Stimulated activated naive CD8-positive, alpha-beta T cell treated with anti-CD3 and anti-CD28 coated beads, Interleukin-15, amount 100 ng/mL, for 72 hours (primary cell): ENCODE results near the gene ARID4A.
"Not testable (repeated sequence)": the region's sequence is repeated elsewhere in the genome, so short reads cannot be mapped to it uniquely, and the experiment has no call there.

Experiments
- ATAC-seq: fragments of 150-1000 bp; cut with Tn5 transposase; 2 replicates; pipeline ENCODE4 v1.10.0; 2021; ENCODE audit warnings: mild to moderate bottlenecking, moderate library complexity
- DNase-seq, 2 donors: peaks; one replicate each; pipeline ENCODE4 v3.0.0; 2021 to 2022
- H3K27ac Mint-ChIP-seq, 2 donors: one replicate each; pipeline ENCODE4 v1.8.0; 2022; ENCODE audit warnings: mild to moderate bottlenecking in 2 of 2, mixed read lengths in 2 of 2, moderate library complexity in 2 of 2
- H3K27me3 Mint-ChIP-seq: one replicate; pipeline ENCODE4 v1.8.0; 2022; ENCODE audit warnings: mixed read lengths
- H3K4me1 Mint-ChIP-seq: one replicate; pipeline ENCODE4 v1.8.0; 2022; ENCODE audit warnings: mild to moderate bottlenecking, mixed read lengths
- H3K4me3 Mint-ChIP-seq, 2 donors: one replicate each; pipeline ENCODE4 v1.8.0; 2022; ENCODE audit warnings: mild to moderate bottlenecking in 2 of 2, mixed read lengths in 2 of 2, moderate library complexity in 1 of 2
- H3K9me3 Mint-ChIP-seq, 2 donors: one replicate each; pipeline ENCODE4 v1.8.0; 2022; ENCODE audit warnings: mixed read lengths in 2 of 2

Gene ARID4A

GRCh38 chr14:58376791-58377190, 78.4 kb downstream of the ARID4A start:
- Mint-ChIP-seq H3K27ac (no peak overlapping the region), H3K4me3 (no peak overlapping the region), H3K27me3 (no peaks in the 10 kb centered on the region)

GRCh38 chr14:58390830-58391229, 92.5 kb downstream of the ARID4A start:
- no peak overlapping the region for H3K4me3 Mint-ChIP-seq
- no peak for DNase-seq
- no peaks in the 10 kb centered on the region for H3K27me3 Mint-ChIP-seq
- ATAC-seq = no peak
- peaks cover 6% of the 10 kb centered on the region for H3K4me1 Mint-ChIP-seq
- no peaks in the 10 kb centered on the region for H3K9me3 Mint-ChIP-seq
- no peak overlapping the region for H3K27ac Mint-ChIP-seq

More at GRCh38 chr14:58376791-58377190, 78.4 kb downstream of the ARID4A start:
- Mint-ChIP-seq H3K4me1 (no peaks in the 10 kb centered on the region), H3K9me3 (no peaks in the 10 kb centered on the region)
- DNase-seq (no peak), ATAC-seq (no peak)

- H3K4me1 Mint-ChIP-seq = peaks cover 12% of the 10 kb centered on the region
Measured at GRCh38 chr14:58395562-58395811, 97.1 kb downstream of the ARID4A start.

DNA sequence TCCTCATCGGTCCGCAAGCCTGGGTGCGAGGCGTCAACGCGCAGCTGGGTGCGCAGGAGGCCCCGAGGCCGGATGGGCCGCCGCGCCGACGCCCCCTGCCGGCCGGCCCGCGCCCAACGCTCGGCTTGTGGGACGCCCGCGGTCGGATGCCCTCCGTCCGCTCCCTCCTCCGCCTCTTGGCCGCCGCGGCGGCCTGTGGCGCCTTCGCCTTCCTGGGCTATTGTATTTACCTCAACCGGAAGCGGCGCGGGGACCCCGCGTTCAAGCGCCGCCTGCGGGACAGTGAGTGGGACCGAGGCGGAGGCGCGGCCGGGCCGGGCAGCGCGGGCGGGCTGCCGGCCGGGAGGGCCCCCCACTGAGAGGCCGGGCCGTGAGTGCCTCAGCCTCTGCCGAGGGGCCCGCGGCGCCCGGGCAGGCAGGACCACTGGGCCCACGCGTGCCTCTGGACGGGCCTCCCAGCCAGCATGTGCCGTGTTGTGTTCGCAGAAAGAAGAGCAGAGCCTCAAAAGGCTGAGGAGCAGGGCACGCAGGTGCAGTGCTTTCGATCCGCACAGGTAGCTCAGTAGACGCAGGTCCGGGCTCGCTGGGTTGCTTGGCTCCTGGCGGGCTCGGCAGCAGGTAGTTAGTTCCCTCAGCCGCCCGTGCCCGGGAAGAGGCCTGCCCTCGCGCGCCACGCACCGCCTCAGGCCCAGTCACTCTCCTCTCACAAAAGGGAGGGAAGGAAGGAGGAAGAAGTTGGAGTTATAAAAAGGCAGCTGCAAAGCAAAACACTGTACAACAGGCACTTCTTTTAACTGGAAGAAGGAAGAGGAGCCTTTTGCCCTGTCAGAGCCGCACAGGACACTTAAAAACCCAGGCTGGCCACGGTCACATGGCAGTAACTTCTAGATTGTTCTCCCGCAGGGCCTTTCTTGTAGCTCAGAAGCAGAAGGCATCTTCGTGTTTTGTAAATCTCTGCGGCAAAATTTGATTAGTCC, 97.7 kb downstream of the ARID4A start, which contains the start of gene TOMM20L:
TSS of gene TOMM20L (plus strand) at position 119 of the 977 bp plus-strand sequence. CDS start at position 147, 28 bp downstream.
- peaks cover 12% of the 10 kb centered on the region for H3K4me1 Mint-ChIP-seq
- H3K27ac Mint-ChIP-seq = peak within 1 kb of the TSS; percentile 69 to 95
- H3K27me3 Mint-ChIP-seq = no peaks in the 10 kb centered on the region
- DNase-seq (peak; percentile 81 to 85), ATAC-seq (peak; percentile 94)
- H3K4me3 Mint-ChIP-seq = peak within 1 kb of the TSS; percentile 79 to 88
- no peaks in the 10 kb centered on the region for H3K9me3 Mint-ChIP-seq

More at GRCh38 chr14:58395562-58395811, 97.1 kb downstream of the ARID4A start:
- no peaks in the 10 kb centered on the region for H3K9me3 Mint-ChIP-seq
- peak overlapping the region; percentile 67 to 69 for H3K27ac Mint-ChIP-seq
- peak overlapping the region; percentile 74 to 88 for H3K4me3 Mint-ChIP-seq
- DNase-seq (no peak), ATAC-seq (no peak)
- no peaks in the 10 kb centered on the region for H3K27me3 Mint-ChIP-seq

DNA sequence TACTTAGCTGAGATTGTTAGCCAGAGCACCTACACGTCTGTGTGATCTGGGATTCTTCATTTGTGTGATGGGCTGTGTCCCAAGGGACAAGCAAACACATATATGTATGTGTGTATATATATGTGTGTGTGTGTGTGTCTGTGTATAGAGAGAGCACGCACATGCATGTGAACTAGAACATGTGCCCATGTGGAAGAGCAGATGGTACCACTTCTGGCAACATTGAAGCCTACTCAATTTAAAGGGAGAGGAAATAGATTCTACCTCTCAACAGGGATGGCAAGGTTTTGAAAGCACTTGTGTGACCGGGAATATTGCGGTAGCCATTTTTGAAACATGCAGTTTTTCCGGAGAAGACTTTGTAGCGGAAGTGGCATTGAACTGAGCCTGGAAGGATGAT, 98.8 kb downstream of the ARID4A start:
- Mint-ChIP-seq H3K9me3 (no peaks in the 10 kb centered on the region), H3K4me3 (peak overlapping the region in 1 of 2 donors; percentile 48), H3K27ac (no peak overlapping the region), H3K4me1 (peaks cover 12% of the 10 kb centered on the region), H3K27me3 (no peaks in the 10 kb centered on the region)
- ATAC-seq (no peak), DNase-seq (no peak)

DNA sequence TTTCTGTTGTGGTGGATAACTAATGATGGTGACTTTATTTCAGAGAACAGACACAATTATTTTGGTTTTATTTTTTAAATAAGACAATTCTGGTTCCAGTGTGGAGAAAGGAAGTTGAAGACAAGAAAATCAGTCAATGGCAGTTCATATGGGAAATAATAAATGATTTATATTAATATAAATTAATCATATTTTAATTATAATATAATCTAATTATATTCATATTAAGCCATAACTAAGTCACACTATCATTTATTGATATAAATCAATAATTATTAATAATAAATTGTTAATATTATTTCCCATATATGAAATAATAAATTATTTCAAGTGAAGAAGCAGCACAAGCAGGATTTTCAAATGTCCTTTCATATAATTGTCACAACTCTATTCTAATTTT, 100.1 kb downstream of the ARID4A start:
- Mint-ChIP-seq H3K27me3 (no peaks in the 10 kb centered on the region), H3K9me3 (no peaks in the 10 kb centered on the region), H3K4me3 (no peak overlapping the region), H3K4me1 (peaks cover 12% of the 10 kb centered on the region), H3K27ac (peak overlapping the region in 1 of 2 donors; percentile 42)
- no peak for DNase-seq
- ATAC-seq = no peak

DNA sequence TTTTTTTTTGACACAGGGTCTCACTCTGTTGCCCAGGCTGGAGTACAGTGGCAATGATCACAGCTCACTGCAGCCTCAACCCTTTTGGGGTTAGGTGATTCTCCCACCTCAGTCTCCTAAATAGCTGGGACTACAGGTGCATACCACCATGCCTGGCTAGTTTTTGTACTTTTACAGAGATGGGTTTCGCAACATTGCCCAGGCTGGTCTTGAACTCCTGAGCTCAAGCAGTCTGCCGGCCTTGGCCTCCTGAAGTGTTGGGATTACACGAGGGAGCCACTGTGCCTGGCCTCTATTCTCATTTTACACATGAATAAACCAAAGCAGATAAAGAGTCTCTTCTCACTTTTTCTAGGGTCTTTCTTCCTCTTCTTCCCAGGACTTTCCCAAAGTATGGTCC, 100.5 kb downstream of the ARID4A start:
- no peaks in the 10 kb centered on the region for H3K9me3 Mint-ChIP-seq
- ATAC-seq (no peak), DNase-seq (no peak)
- H3K27me3 Mint-ChIP-seq = no peaks in the 10 kb centered on the region
- H3K4me3 Mint-ChIP-seq = no peak overlapping the region
- peaks cover 12% of the 10 kb centered on the region for H3K4me1 Mint-ChIP-seq
- H3K27ac Mint-ChIP-seq = peak overlapping the region in 1 of 2 donors; percentile 42

DNA sequence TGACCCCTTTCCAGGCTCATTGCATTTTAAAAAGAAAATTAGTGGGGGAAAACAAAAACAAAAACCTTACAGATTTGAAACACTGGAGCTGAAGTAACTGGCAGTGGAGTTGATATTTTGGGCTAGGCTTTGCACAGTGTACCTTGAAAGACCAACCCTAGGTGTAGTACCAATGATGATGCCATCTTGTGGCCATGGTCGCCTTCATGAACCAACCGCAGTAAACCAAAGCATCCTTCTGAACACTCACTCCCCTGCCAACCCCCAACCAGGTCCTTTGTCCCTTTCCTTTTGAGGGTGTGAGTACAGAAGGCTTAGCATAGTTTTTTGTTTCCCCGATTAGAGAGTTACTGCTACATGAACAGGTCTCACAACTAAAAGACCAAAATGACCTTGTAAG, 103.2 kb downstream of the ARID4A start:
- H3K27ac Mint-ChIP-seq = no peak overlapping the region
- DNase-seq = no peak
- peak; percentile 80 for ATAC-seq

DNA sequence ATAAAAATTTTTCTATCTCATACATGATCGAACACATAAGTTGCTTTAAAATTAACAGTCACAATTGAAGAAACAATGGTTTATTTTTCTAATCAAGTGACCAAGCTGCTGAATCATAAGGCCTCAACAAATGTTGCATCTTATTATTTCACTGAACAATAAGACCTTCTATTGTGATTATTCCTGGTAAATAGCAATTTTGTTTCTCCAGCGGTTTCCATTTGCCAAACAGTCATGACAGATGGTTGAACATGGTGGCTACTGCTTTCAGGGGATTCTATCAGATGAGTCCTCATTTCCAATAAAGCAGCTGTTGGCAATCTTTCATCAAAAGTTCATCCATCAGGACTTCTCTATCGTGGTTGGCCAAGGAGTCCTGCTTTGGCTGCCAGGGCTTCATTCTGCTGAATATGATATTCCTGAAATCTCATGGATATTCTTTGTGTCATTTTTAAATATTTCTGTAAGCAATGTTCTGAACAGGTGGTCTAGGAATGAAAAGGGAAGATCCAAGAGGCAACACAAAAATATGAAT, 110.4 kb downstream of the ARID4A start:
- DNase-seq = no peak
- no peak overlapping the region for H3K27ac Mint-ChIP-seq
- no peaks in the 10 kb centered on the region for H3K9me3 Mint-ChIP-seq

More for the DNA sequence above, 103.2 kb downstream of the ARID4A start:
- H3K27me3 Mint-ChIP-seq = no peaks in the 10 kb centered on the region
- H3K4me3 Mint-ChIP-seq = no peak overlapping the region
- no peaks in the 10 kb centered on the region for H3K9me3 Mint-ChIP-seq
- H3K4me1 Mint-ChIP-seq = peaks cover under 1% of the 10 kb centered on the region

GRCh38 chr14:58414845-58415244, 116.5 kb downstream of the ARID4A start:
- no peaks in the 10 kb centered on the region for H3K27me3 Mint-ChIP-seq
- no peak overlapping the region for H3K4me3 Mint-ChIP-seq
- peaks cover 14% of the 10 kb centered on the region for H3K4me1 Mint-ChIP-seq
- ATAC-seq (no peak), DNase-seq (no peak)
- H3K9me3 Mint-ChIP-seq = no peaks in the 10 kb centered on the region
- H3K27ac Mint-ChIP-seq = peak overlapping the region in 1 of 2 donors; percentile 44

More for the DNA sequence above, 110.4 kb downstream of the ARID4A start:
- no peaks in the 10 kb centered on the region for H3K4me1 Mint-ChIP-seq
- no peaks in the 10 kb centered on the region for H3K27me3 Mint-ChIP-seq
- no peak for ATAC-seq
- H3K4me3 Mint-ChIP-seq = no peak overlapping the region

DNA sequence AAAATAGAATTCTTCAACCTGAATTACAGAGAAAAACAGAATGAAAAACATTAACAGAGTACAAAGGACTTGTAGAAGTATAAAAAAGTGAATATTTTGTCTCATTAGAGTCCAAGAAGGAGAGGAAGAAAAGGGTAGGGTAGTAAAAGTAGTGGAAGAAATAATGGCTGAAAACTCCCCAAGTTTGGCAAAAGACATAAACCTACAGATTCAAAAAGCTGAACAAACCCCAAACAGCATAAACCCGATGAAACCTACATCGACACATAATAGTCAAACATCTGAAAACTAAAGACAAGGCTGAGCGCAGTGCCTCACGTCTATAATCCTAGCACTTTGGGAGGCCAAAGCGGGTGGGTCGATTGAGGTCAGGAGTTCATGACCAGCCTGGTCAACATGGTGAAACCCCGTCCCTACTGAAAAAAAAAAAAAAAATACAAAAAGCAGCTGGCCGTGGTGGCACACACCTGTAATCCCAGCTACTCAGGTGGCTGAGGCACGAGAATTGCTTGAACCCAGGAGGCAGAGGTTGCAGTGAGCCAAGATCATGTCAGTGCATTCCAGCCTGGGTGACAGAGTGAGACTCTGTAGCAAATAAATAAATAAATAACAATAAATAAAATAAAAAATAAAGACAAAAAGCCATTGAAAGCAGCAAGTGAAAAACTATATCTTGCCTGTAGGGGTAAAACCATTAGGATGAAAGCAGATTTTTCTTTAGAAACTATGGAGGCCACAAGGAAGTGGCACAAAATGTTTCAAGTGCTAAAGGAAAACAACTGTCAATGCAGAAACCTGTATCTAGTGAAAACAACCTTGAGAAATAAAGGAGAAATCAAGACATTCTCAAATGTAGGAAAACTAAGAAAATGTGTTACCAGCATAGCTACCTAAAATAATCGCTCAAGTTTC, 117.5 kb downstream of the ARID4A start:
- no peak overlapping the region for H3K4me3 Mint-ChIP-seq
- H3K9me3 Mint-ChIP-seq = no peaks in the 10 kb centered on the region
- ATAC-seq = no peak
- no peak for DNase-seq
- H3K27ac Mint-ChIP-seq = no peak overlapping the region
- H3K4me1 Mint-ChIP-seq = peaks cover 14% of the 10 kb centered on the region
- no peaks in the 10 kb centered on the region for H3K27me3 Mint-ChIP-seq

DNA sequence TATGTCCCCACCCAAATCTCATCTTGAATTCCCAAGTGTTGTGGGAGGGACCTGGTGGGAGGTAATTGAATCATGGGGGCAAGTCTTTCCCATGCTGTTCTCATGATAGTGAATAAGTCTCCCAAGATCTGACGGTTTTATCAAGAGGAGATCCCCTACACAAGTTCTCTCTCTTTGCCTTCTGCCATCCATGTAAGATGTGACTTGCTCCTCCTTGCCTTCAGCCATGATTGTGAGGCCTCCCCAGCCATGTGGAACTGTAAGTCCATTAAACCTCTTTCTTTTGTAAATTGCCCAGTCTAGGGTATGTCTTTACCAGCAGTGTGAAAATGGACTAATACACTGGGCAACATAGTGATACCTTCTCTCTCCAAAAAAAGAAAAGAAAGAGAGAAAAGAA, 118.6 kb downstream of the ARID4A start:
- peaks cover 14% of the 10 kb centered on the region for H3K4me1 Mint-ChIP-seq
- not testable (repeated sequence) for ATAC-seq, DNase-seq, H3K4me3 Mint-ChIP-seq, H3K27ac Mint-ChIP-seq, H3K9me3 Mint-ChIP-seq, H3K27me3 Mint-ChIP-seq
